ENCODE measurements around the gene SRPX2. TPM values are rescaled to one million over a fixed set of nuclear protein-coding genes. Genes with fewer than 3 reads are reported as not detected.

SRPX2 gene
- total RNA-seq, 6 experiments from 2014 or later, result 3.1 to 13.7 (median 3.7) TPM

DNA sequence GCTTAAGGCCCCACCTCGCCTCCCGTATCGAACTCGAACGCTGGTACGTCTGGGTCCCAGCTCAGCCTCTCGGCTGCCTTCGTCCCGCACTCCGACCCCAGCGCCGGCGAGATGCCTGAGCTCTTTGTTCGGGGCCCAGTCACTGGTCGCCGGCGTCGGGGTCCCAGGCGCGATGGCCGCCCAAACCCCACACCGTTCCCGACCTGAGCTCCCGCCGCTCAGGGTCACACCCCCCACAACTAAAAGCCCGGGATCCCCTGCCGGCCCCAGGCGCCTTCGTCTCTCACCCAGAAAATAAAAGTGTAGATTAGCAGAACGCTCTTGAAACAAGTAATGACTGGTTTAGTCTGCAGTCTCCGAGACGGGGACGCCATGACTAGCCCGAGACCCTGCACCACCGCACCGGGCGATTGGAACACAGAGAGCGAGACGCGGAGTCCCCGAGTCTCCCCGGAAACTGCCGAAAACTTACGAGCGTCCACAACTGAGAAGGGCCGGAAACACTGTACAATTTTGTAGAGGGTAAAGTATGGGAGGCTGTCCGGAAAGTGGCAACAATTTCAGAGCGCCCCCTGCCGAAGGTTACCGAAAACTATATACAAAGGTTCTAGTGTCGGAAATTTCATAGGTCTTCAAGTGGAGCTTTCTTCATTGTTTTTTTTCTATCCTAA is 7.5 kb upstream of the SRPX2 start, which contains the start of gene TSPAN6:
Gene TSPAN6 (minus strand): TSS at position 486 of the 671 bp plus-strand sequence. CDS start 112 bp downstream, at position 374.
- no peaks in the 10 kb centered on the region for H3K4me1 ChIP-seq
- WGBS (ENCODE audit: insufficient coverage, low coverage, low lambda C conversion rate, missing lambda C conversion rate), result 19% methylated on average over 32 of the region's 51 CpGs
- DNase-seq (peak; percentile 73 to 82 (median 77)), ATAC-seq (peak; percentile 96 to 99 (median 97))
- H3K4me3 ChIP-seq, result peak within 1 kb of the TSS; percentile 41 to 69 (median 62)
- peaks cover 0 to 6% of the 10 kb centered on the region in 2 donors for H3K27me3 ChIP-seq
- H3K9me3 ChIP-seq, result no peaks in the 10 kb centered on the region
- H3K36me3 ChIP-seq, result peaks cover 0 to 16% (median 3%) of the 10 kb centered on the region in 4 donors
- intact Hi-C loops (cut with DNase I), result no loop called here
- peak; percentile 44 for TF ChIP-seq POLR2A (IDR thresholded peaks at IDR 0.05)
- TF ChIP-seq, protein P1, sequence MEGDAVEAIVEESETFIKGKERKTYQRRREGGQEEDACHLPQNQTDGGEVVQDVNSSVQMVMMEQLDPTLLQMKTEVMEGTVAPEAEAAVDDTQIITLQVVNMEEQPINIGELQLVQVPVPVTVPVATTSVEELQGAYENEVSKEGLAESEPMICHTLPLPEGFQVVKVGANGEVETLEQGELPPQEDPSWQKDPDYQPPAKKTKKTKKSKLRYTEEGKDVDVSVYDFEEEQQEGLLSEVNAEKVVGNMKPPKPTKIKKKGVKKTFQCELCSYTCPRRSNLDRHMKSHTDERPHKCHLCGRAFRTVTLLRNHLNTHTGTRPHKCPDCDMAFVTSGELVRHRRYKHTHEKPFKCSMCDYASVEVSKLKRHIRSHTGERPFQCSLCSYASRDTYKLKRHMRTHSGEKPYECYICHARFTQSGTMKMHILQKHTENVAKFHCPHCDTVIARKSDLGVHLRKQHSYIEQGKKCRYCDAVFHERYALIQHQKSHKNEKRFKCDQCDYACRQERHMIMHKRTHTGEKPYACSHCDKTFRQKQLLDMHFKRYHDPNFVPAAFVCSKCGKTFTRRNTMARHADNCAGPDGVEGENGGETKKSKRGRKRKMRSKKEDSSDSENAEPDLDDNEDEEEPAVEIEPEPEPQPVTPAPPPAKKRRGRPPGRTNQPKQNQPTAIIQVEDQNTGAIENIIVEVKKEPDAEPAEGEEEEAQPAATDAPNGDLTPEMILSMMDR (IDR thresholded peaks at IDR 0.05), result peak; percentile 31 to 53 (median 46)
- peak within 1 kb of the TSS; percentile 56 to 67 (median 61) for H3K27ac ChIP-seq

DNA sequence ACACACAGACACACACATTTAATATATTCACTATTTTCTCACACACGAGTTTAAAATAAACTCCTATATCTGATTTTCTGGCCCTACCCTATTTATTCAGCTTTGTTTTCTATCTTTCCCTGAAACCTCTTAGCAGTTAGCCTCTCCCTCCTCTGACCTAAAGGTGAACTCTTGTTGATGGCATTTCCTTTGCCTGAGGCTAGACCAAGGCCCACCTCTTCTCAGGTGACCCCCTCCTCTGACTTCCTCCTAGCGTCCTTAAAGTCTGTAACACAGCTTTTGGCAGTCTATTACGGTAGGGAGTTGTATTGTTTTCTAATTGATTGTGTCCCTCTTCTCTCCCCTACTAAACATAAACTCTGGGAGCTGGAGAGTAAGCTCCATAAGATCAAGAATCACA is 1.7 kb upstream of the SRPX2 start:
- DNase-seq (no peak), ATAC-seq (no peak)

DNA sequence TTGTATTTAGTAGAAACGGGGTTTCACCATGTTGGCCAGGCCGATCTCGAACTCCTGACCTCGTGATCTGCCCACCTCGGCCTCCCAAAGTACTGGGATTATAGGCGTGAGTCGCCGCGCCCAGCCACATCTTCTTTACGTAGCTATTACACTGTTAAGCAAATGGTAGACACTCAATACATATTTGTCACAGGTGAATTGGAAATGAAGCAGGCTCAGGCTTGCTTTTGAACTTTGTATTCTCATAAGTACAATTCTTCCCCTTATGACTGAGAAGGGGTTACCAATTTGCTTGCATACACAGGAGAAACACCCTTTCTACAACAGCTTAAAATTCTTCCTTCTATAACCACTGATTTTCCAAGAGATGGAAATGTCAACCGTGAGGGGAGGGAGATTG is 787 bp upstream of the SRPX2 start:
- Histone ChIP-seq H3K4me3 (no peak overlapping the region), H3K36me3 (no peaks in the 10 kb centered on the region), H3K27me3 (peaks cover 0 to 6% of the 10 kb centered on the region in 2 donors), H3K27ac (no peak overlapping the region), H3K4me1 (peaks cover 0 to 18% (median 6%) of the 10 kb centered on the region in 4 donors), H3K9me3 (no peaks in the 10 kb centered on the region)
- TF ChIP-seq POLR2A (IDR thresholded peaks at IDR 0.05), result no peak
- TF ChIP-seq, protein P1 (IDR thresholded peaks at IDR 0.05), result no peak
- no peak for ATAC-seq
- WGBS (ENCODE audit: insufficient coverage, low coverage, low lambda C conversion rate, missing lambda C conversion rate), result 68% methylated on average over 11 of the region's 11 CpGs
- DNase-seq, result no peak
- intact Hi-C loops (cut with DNase I), result no loop called here

More for the DNA sequence above, 1.7 kb upstream of the SRPX2 start:
- WGBS (ENCODE audit: insufficient coverage, low coverage, low lambda C conversion rate, missing lambda C conversion rate), result 39% methylated on average over 3 of the region's 3 CpGs
- Histone ChIP-seq H3K4me1 (peaks cover 0 to 9% (median 2%) of the 10 kb centered on the region in 4 donors), H3K4me3 (no peak overlapping the region), H3K27me3 (peaks cover 0 to 6% of the 10 kb centered on the region in 2 donors), H3K36me3 (no peaks in the 10 kb centered on the region), H3K9me3 (no peaks in the 10 kb centered on the region), H3K27ac (no peak overlapping the region)
- no peak for TF ChIP-seq POLR2A (IDR thresholded peaks at IDR 0.05)
- TF ChIP-seq, protein P1 (IDR thresholded peaks at IDR 0.05), result no peak
- intact Hi-C loops (cut with DNase I), result no loop called here

DNA sequence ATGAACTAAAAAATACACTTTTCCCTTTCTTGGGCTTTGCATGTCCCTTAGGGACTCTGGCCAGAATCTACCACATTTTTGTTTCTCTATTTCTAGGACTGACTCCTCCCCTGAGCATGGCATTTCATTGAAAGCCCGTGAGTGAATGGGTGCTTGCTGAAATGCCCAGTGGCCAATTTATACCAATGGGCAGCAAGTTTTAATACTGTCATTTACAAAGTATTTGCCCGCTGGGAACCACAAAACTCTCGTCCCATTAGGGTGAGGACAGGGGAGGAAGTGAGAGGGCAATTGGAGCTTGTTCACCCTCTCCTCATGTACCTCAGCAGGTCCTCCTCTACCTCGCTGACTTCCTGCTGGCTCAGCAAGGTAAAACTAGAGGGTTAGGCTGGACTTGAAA is 1.1 kb downstream of the SRPX2 start:
- Histone ChIP-seq H3K27me3 (peaks cover 0 to 6% of the 10 kb centered on the region in 2 donors), H3K27ac (no peak overlapping the region), H3K4me1 (peaks cover 0 to 28% (median 7%) of the 10 kb centered on the region in 4 donors), H3K36me3 (no peaks in the 10 kb centered on the region), H3K9me3 (no peaks in the 10 kb centered on the region), H3K4me3 (no peak overlapping the region)
- ATAC-seq (no peak), DNase-seq (no peak)
- TF ChIP-seq, protein P1 (IDR thresholded peaks at IDR 0.05), result no peak
- no peak for TF ChIP-seq POLR2A (IDR thresholded peaks at IDR 0.05)
- WGBS (ENCODE audit: insufficient coverage, low coverage, low lambda C conversion rate, missing lambda C conversion rate), result 45% methylated on average over 4 of the region's 4 CpGs
- intact Hi-C loops (cut with DNase I), result no loop called here

All from right lobe of liver (tissue), 6 donors.